KOPT-K1 (cell line): Measurements from ENCODE around the gene NFKBIE.

Experiments
- H3K27ac ChIP-seq: fragments of 200-600 bp; sonication (generic); 2 replicates; pipeline ENCODE4 v1.5.1; 2016; ENCODE audit warnings: antibody characterized with exemption, mild to moderate bottlenecking, low read depth, low read length; ENCODE audit not compliant: poor library complexity, severe bottlenecking
- H3K36me3 ChIP-seq: fragments of 200-600 bp; sonication (generic); 2 replicates; pipeline ENCODE4 v1.5.1; 2017; ENCODE audit warnings: antibody characterized with exemption, mild to moderate bottlenecking, low read length, moderate library complexity; ENCODE audit not compliant: insufficient read depth
- H3K9me3 ChIP-seq: fragments of 200-600 bp; sonication (generic); 2 replicates; pipeline ENCODE4 v1.5.1; 2017; ENCODE audit warnings: antibody characterized with exemption, low read length, mild to moderate bottlenecking; ENCODE audit not compliant: insufficient read depth, poor library complexity, severe bottlenecking

Gene NFKBIE

GRCh38 chr6:44250067-44250717 lies 15.2 kb downstream of the NFKBIE start:
- Histone ChIP-seq H3K36me3 (peaks cover 79% of the 10 kb centered on the region), H3K27ac (no peak overlapping the region), H3K9me3 (no peaks in the 10 kb centered on the region)

- Histone ChIP-seq H3K36me3 (peaks cover 69% of the 10 kb centered on the region), H3K9me3 (no peaks in the 10 kb centered on the region), H3K27ac (peak overlapping the region; percentile 89)
Observed at GRCh38 chr6:44249082-44249748, 16.1 kb downstream of the NFKBIE start.

- Histone ChIP-seq H3K36me3 (peaks cover 62% of the 10 kb centered on the region), H3K27ac (peak overlapping the region; percentile 89)
Observed at GRCh38 chr6:44248579-44248978, 16.8 kb downstream of the NFKBIE start.

GRCh38 chr6:44247338-44248302 lies 17.7 kb downstream of the NFKBIE start:
- H3K27ac ChIP-seq, result peak overlapping the region; percentile 89
- no peaks in the 10 kb centered on the region for H3K9me3 ChIP-seq
- H3K36me3 ChIP-seq, result peaks cover 53% of the 10 kb centered on the region

More at GRCh38 chr6:44248579-44248978, 16.8 kb downstream of the NFKBIE start:
- H3K9me3 ChIP-seq, result no peaks in the 10 kb centered on the region

GRCh38 chr6:44246663-44247337 lies 18.6 kb downstream of the NFKBIE start, which contains the start of gene HSP90AB1:
TSS of gene HSP90AB1 (plus strand) at chr6:44247101. CDS start at chr6:44248630, 1,529 bp downstream.
- Histone ChIP-seq H3K27ac (peak within 1 kb of the TSS; percentile 89), H3K9me3 (no peaks in the 10 kb centered on the region), H3K36me3 (peaks cover 45% of the 10 kb centered on the region)

GRCh38 chr6:44245912-44246662 lies 19.3 kb downstream of the NFKBIE start:
- H3K9me3 ChIP-seq, result no peaks in the 10 kb centered on the region
- peaks cover 38% of the 10 kb centered on the region for H3K36me3 ChIP-seq
- H3K27ac ChIP-seq, result peak overlapping the region; percentile 89

GRCh38 chr6:44245391-44245911 lies 19.9 kb downstream of the NFKBIE start:
- Histone ChIP-seq H3K36me3 (peaks cover 31% of the 10 kb centered on the region), H3K27ac (peak overlapping the region; percentile 89), H3K9me3 (no peaks in the 10 kb centered on the region)

GRCh38 chr6:44243345-44243744 lies 22.0 kb downstream of the NFKBIE start:
- H3K36me3 ChIP-seq, result peaks cover 17% of the 10 kb centered on the region
- no peaks in the 10 kb centered on the region for H3K9me3 ChIP-seq
- no peak overlapping the region for H3K27ac ChIP-seq

GRCh38 chr6:44238687-44239350 lies 26.5 kb downstream of the NFKBIE start:
- no peaks in the 10 kb centered on the region for H3K9me3 ChIP-seq
- peaks cover 42% of the 10 kb centered on the region for H3K36me3 ChIP-seq
- no peak overlapping the region for H3K27ac ChIP-seq

GRCh38 chr6:44237813-44238433 lies 27.4 kb downstream of the NFKBIE start:
- Histone ChIP-seq H3K36me3 (peaks cover 51% of the 10 kb centered on the region), H3K27ac (no peak overlapping the region), H3K9me3 (no peaks in the 10 kb centered on the region)

GRCh38 chr6:44237021-44237812 lies 28.1 kb downstream of the NFKBIE start:
- Histone ChIP-seq H3K36me3 (peaks cover 59% of the 10 kb centered on the region), H3K9me3 (no peaks in the 10 kb centered on the region), H3K27ac (no peak overlapping the region)

- Histone ChIP-seq H3K27ac (no peak overlapping the region), H3K36me3 (peaks cover 71% of the 10 kb centered on the region), H3K9me3 (no peaks in the 10 kb centered on the region)
Observed at GRCh38 chr6:44235891-44236516, 29.3 kb downstream of the NFKBIE start.
